HepG2 (cell line): ENCODE measurements around the gene TUG1. TPM values are rescaled to one million over a fixed set of nuclear protein-coding genes. Genes with fewer than 3 reads are reported as not detected.
A peak's percentile ranks its signal among the peaks of the same experiment; 100 is the strongest.

ENCODE experiments used
- CBX1 ChIP-seq: IDR thresholded peaks from one replicate; pipeline ENCODE4 v1.6.1; 2016; ENCODE audit warnings: antibody characterized with exemption, low read depth
- FOXO1 ChIP-seq: sonication (generic); formaldehyde crosslinking; IDR thresholded peaks from 2 replicates; pipeline ENCODE4 v1.4.0; 2020; ENCODE audit warnings: missing genetic modification reagents
- GZF1 ChIP-seq: sonication (generic); formaldehyde crosslinking; IDR thresholded peaks from 2 replicates; pipeline ENCODE4 v1.5.1; 2020; ENCODE audit warnings: mild to moderate bottlenecking, missing genetic modification reagents
- HNRNPUL1 ChIP-seq: fragments of 200-400 bp; formaldehyde crosslinking; IDR thresholded peaks from 2 replicates; pipeline ENCODE4 v1.6.1; 2017; ENCODE audit warnings: low read depth, mild to moderate bottlenecking, low read length, moderate library complexity
- KLF13 ChIP-seq: sonication (generic); formaldehyde crosslinking; IDR thresholded peaks from 2 replicates; pipeline ENCODE4 v1.4.0; 2020; ENCODE audit warnings: mild to moderate bottlenecking, missing genetic modification reagents
- MXI1 ChIP-seq: IDR thresholded peaks from 3 replicates; pipeline ENCODE4 v1.6.1; 2012; ENCODE audit warnings: low read depth, low read length, inconsistent platforms, borderline replicate concordance
- POLR2AphosphoS2 ChIP-seq: IDR thresholded peaks from 2 replicates; pipeline ENCODE4 v1.6.1; 2011; ENCODE audit warnings: low read depth, low read length, improper control_type of control experiment
- RXRB ChIP-seq: IDR thresholded peaks from 2 replicates; pipeline ENCODE4 v1.6.1; 2016; ENCODE audit warnings: borderline replicate concordance, missing genetic modification reagents, missing compliant biosample characterization
- SETDB1 ChIP-seq: sonication (generic); formaldehyde crosslinking; IDR thresholded peaks from 2 replicates; pipeline ENCODE4 v1.5.1; 2020; ENCODE audit warnings: missing genetic modification reagents, mild to moderate bottlenecking, borderline replicate concordance
- ZBTB3 ChIP-seq: sonication (generic); formaldehyde crosslinking; IDR thresholded peaks from 2 replicates; pipeline ENCODE4 v1.4.0; 2020; ENCODE audit warnings: low read depth, mild to moderate bottlenecking, moderate library complexity, missing genetic modification reagents, borderline replicate concordance
- ZMYM3 ChIP-seq: sonication (generic); formaldehyde crosslinking; IDR thresholded peaks from 2 replicates; pipeline ENCODE4 v1.5.1; 2020; ENCODE audit warnings: mild to moderate bottlenecking, missing genetic modification reagents
- ZNF124 ChIP-seq: sonication (generic); formaldehyde crosslinking; IDR thresholded peaks from 2 replicates; pipeline ENCODE4 v1.4.0; 2020; ENCODE audit warnings: missing genetic modification reagents
- ZNF430 ChIP-seq: sonication (generic); formaldehyde crosslinking; IDR thresholded peaks from 2 replicates; pipeline ENCODE4 v1.9.0; 2021; ENCODE audit warnings: mild to moderate bottlenecking, missing genetic modification reagents
- ZNF557 ChIP-seq: sonication (generic); formaldehyde crosslinking; IDR thresholded peaks from 2 replicates; pipeline ENCODE4 v1.4.0; 2020; ENCODE audit warnings: missing genetic modification reagents
- ZNF780A ChIP-seq: sonication (generic); formaldehyde crosslinking; IDR thresholded peaks from 2 replicates; pipeline ENCODE4 v1.8.0; 2022; ENCODE audit warnings: mild to moderate bottlenecking, missing genetic modification reagents, moderate library complexity
- polyA plus RNA-seq, 8 experiments: library from polyadenylated mRNA; depleted of rRNA in 3 of 8; stranded (reverse) in 7 of 8; unstranded in 1 of 8; fragments of >200 nt; fragmentation: Illumina TruSeq in 4 of 8; extraction: Trizol in 4 of 8; gene quantifications; 2 replicates each; pipeline versions ENCODE4 v1.2.1 to v1.2.3, GENCODE V29; 2011 to 2016; ENCODE audit warnings: low read depth in 4 of 8, missing spikeins in 1 of 8, mixed read lengths in 1 of 8; ENCODE audit not compliant: insufficient read depth in 1 of 8
- total RNA-seq, 5 experiments: library from RNA; depleted of rRNA; stranded (reverse); fragments of >200 nt; fragmentation: Illumina TruSeq; extraction: Trizol; gene quantifications; 2 replicates each; pipeline ENCODE4 v1.2.3, GENCODE V29; 2016; ENCODE audit warnings: low read depth in 1 of 5
- TF ChIP-seq, protein P1 (sequence below): sonication (generic); formaldehyde crosslinking; IDR thresholded peaks from 2 replicates; pipeline ENCODE4 v1.4.0; 2020; ENCODE audit warnings: missing genetic modification reagents
- TF ChIP-seq, protein P2 (sequence below): IDR thresholded peaks from 2 replicates; pipeline ENCODE4 v1.6.1; 2018; ENCODE audit warnings: missing genetic modification reagents
- TF ChIP-seq, protein P3 (sequence below): sonication (generic); formaldehyde crosslinking; IDR thresholded peaks from 2 replicates; pipeline ENCODE4 v1.8.0; 2022; ENCODE audit warnings: mild to moderate bottlenecking, missing genetic modification reagents; ENCODE audit not compliant: insufficient replicate concordance
- TF ChIP-seq, protein P4 (sequence below): sonication (generic); formaldehyde crosslinking; IDR thresholded peaks from 2 replicates; pipeline ENCODE4 v1.4.0; 2020; ENCODE audit warnings: missing genetic modification reagents, borderline replicate concordance

Gene TUG1
- total and polyA plus RNA-seq, 2 of the 13 experiments (the other 11 are each of a cell fraction or from before 2014, with no cell fraction given) = 35.2 to 122 TPM

DNA sequence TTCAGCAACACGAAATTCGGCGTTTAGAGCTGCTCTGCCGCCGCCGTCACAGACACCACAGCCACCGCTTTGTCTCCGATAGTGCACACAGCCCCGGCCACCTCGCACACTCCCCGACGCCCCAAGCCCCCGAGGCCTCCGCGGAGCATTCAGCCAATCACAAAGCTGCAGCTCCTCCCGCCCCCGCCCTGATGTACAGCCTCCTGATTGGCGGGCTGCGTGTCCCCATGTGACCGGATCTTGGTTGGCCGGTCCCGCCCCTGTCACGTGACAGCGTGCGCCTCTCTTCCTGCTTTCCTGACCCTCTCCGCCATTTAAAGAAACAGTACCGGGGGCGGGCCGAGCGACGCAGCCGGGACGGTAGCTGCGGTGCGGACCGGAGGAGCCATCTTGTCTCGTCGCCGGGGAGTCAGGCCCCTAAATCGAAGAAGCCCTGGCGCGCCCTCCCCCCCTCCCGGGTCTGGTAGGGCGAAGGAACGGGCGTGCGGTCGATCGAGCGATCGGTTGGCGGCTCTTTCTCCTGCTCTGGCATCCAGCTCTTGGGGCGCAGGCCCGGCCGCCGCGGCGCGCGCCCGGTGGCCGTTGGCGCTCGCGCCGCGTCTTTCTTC is at the start of gene TUG1 (continued):
- TF ChIP-seq ZNF780A = 0 out of 2 replicates have a peak, but pooled peaks have one; percentile 11
- TF ChIP-seq, protein P1, sequence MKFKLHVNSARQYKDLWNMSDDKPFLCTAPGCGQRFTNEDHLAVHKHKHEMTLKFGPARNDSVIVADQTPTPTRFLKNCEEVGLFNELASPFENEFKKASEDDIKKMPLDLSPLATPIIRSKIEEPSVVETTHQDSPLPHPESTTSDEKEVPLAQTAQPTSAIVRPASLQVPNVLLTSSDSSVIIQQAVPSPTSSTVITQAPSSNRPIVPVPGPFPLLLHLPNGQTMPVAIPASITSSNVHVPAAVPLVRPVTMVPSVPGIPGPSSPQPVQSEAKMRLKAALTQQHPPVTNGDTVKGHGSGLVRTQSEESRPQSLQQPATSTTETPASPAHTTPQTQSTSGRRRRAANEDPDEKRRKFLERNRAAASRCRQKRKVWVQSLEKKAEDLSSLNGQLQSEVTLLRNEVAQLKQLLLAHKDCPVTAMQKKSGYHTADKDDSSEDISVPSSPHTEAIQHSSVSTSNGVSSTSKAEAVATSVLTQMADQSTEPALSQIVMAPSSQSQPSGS (CRISPR knock-in tag) = peak; percentile 27; the same call in 1 of the 2 replicates
- TF ChIP-seq GZF1 (CRISPR knock-in tag) = 0 out of 2 replicates have a peak, but pooled peaks have one; percentile 16
- TF ChIP-seq ZNF430 = peak; percentile 41; the same call in 1 of the 2 replicates
- TF ChIP-seq FOXO1 (CRISPR knock-in tag) = peak; percentile 53
- no peak for TF ChIP-seq ZMYM3 (CRISPR knock-in tag)
- TF ChIP-seq, protein P2, sequence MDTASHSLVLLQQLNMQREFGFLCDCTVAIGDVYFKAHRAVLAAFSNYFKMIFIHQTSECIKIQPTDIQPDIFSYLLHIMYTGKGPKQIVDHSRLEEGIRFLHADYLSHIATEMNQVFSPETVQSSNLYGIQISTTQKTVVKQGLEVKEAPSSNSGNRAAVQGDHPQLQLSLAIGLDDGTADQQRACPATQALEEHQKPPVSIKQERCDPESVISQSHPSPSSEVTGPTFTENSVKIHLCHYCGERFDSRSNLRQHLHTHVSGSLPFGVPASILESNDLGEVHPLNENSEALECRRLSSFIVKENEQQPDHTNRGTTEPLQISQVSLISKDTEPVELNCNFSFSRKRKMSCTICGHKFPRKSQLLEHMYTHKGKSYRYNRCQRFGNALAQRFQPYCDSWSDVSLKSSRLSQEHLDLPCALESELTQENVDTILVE = peak; percentile 76; the same call in 1 of the 2 replicates
- TF ChIP-seq MXI1 = peak; percentile 7; the same call in 1 of the 3 replicates
- TF ChIP-seq, protein P3, sequence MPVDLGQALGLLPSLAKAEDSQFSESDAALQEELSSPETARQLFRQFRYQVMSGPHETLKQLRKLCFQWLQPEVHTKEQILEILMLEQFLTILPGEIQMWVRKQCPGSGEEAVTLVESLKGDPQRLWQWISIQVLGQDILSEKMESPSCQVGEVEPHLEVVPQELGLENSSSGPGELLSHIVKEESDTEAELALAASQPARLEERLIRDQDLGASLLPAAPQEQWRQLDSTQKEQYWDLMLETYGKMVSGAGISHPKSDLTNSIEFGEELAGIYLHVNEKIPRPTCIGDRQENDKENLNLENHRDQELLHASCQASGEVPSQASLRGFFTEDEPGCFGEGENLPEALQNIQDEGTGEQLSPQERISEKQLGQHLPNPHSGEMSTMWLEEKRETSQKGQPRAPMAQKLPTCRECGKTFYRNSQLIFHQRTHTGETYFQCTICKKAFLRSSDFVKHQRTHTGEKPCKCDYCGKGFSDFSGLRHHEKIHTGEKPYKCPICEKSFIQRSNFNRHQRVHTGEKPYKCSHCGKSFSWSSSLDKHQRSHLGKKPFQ (CRISPR knock-in tag) = no peak
- TF ChIP-seq ZNF557 = no peak
- TF ChIP-seq CBX1 = peak; percentile 17
- peak; percentile 69; the same call in 1 of the 2 replicates for TF ChIP-seq POLR2AphosphoS2
- peak; percentile 49; the same call in 1 of the 2 replicates for TF ChIP-seq RXRB (CRISPR knock-in tag)
- no peak for TF ChIP-seq ZBTB3 (CRISPR knock-in tag)
- no peak for TF ChIP-seq SETDB1 (CRISPR knock-in tag)
- TF ChIP-seq HNRNPUL1 = no peak
- peak; percentile 24; the same call in 1 of the 2 replicates for TF ChIP-seq ZNF124 (CRISPR knock-in tag)
- no peak for TF ChIP-seq KLF13 (CRISPR knock-in tag)
- TF ChIP-seq, protein P4, sequence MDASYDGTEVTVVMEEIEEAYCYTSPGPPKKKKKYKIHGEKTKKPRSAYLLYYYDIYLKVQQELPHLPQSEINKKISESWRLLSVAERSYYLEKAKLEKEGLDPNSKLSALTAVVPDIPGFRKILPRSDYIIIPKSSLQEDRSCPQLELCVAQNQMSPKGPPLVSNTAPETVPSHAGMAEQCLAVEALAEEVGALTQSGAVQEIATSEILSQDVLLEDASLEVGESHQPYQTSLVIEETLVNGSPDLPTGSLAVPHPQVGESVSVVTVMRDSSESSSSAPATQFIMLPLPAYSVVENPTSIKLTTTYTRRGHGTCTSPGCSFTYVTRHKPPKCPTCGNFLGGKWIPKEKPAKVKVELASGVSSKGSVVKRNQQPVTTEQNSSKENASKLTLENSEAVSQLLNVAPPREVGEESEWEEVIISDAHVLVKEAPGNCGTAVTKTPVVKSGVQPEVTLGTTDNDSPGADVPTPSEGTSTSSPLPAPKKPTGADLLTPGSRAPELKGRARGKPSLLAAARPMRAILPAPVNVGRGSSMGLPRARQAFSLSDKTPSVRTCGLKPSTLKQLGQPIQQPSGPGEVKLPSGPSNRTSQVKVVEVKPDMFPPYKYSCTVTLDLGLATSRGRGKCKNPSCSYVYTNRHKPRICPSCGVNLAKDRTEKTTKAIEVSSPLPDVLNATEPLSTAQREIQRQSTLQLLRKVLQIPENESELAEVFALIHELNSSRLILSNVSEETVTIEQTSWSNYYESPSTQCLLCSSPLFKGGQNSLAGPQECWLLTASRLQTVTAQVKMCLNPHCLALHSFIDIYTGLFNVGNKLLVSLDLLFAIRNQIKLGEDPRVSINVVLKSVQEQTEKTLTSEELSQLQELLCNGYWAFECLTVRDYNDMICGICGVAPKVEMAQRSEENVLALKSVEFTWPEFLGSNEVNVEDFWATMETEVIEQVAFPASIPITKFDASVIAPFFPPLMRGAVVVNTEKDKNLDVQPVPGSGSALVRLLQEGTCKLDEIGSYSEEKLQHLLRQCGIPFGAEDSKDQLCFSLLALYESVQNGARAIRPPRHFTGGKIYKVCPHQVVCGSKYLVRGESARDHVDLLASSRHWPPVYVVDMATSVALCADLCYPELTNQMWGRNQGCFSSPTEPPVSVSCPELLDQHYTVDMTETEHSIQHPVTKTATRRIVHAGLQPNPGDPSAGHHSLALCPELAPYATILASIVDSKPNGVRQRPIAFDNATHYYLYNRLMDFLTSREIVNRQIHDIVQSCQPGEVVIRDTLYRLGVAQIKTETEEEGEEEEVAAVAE = no peak
